Trophoblast cell (in vitro differentiated cells and primary cell): ENCODE results near the gene ZNF555.

ENCODE experiments used
- DNase-seq, 2 donors: peaks; one replicate each; pipeline ENCODE4 v3.0.0-alpha.2; 2016
- H2AFZ ChIP-seq: 2 replicates; pipeline ENCODE4 v1.6.1; 2013; ENCODE audit warnings: low read length, moderate library complexity, mild to moderate bottlenecking; ENCODE audit not compliant: insufficient read depth, poor library complexity
- H2AK5ac ChIP-seq: 2 replicates; pipeline ENCODE4 v1.6.1; 2013; ENCODE audit warnings: mild to moderate bottlenecking, low read length
- H2BK120ac ChIP-seq: 2 replicates; pipeline ENCODE4 v1.6.1; 2013; ENCODE audit warnings: low read length, mild to moderate bottlenecking, moderate library complexity; ENCODE audit not compliant: insufficient read depth, poor library complexity
- H2BK12ac ChIP-seq: 2 replicates; pipeline ENCODE4 v1.6.1; 2013; ENCODE audit warnings: mild to moderate bottlenecking, low read length, moderate library complexity
- H2BK5ac ChIP-seq: 2 replicates; pipeline ENCODE4 v1.6.1; 2013; ENCODE audit warnings: low read length, low read depth, moderate library complexity, mild to moderate bottlenecking; ENCODE audit not compliant: poor library complexity
- H3K14ac ChIP-seq: 2 replicates; pipeline ENCODE4 v1.6.1; 2013; ENCODE audit warnings: mild to moderate bottlenecking, low read length
- H3K18ac ChIP-seq: 2 replicates; pipeline ENCODE4 v1.6.1; 2013; ENCODE audit warnings: mild to moderate bottlenecking, low read length
- H3K23ac ChIP-seq: 2 replicates; pipeline ENCODE4 v1.6.1; 2013; ENCODE audit warnings: low read length
- H3K27ac ChIP-seq: 2 replicates; pipeline ENCODE4 v1.5.1; 2013; ENCODE audit warnings: low read depth, mild to moderate bottlenecking, inconsistent platforms, low read length, moderate library complexity
- H3K27me3 ChIP-seq: 2 replicates; pipeline ENCODE4 v1.6.1; 2013; ENCODE audit warnings: inconsistent platforms, mild to moderate bottlenecking, low read length, moderate library complexity; ENCODE audit not compliant: insufficient read depth
- H3K36me3 ChIP-seq, 2 experiments: 1 replicate in 1 of 2; 2 replicates in 1 of 2; pipeline ENCODE4 v1.6.1; 2013; ENCODE audit warnings: low read length in 2 of 2, mild to moderate bottlenecking in 2 of 2, moderate library complexity in 1 of 2; ENCODE audit not compliant: insufficient read depth in 2 of 2, control insufficient read depth in 1 of 2
- H3K4ac ChIP-seq: 2 replicates; pipeline ENCODE4 v1.6.1; 2013; ENCODE audit warnings: low read depth, mild to moderate bottlenecking, low read length, moderate library complexity
- H3K4me1 ChIP-seq, 2 experiments: 1 replicate in 1 of 2; 2 replicates in 1 of 2; pipeline ENCODE4 v1.6.1; 2013; ENCODE audit warnings: low read length in 2 of 2, mild to moderate bottlenecking in 2 of 2, moderate library complexity in 1 of 2; ENCODE audit not compliant: insufficient read depth in 2 of 2, control insufficient read depth in 1 of 2
- H3K4me2 ChIP-seq: 2 replicates; pipeline ENCODE4 v1.6.1; 2013; ENCODE audit warnings: inconsistent platforms, mild to moderate bottlenecking, low read length, moderate library complexity
- H3K4me3 ChIP-seq: 2 replicates; pipeline ENCODE4 v1.5.1; 2013; ENCODE audit warnings: mild to moderate bottlenecking, low read depth, low read length, inconsistent platforms
- H3K79me1 ChIP-seq: one replicate; pipeline ENCODE4 v1.6.1; 2013; ENCODE audit warnings: low read length
- H3K79me2 ChIP-seq: 2 replicates; pipeline ENCODE4 v1.6.1; 2013; ENCODE audit warnings: low read length, mild to moderate bottlenecking; ENCODE audit not compliant: control insufficient read depth, insufficient read depth, poor library complexity
- H3K9ac ChIP-seq: 2 replicates; pipeline ENCODE4 v1.6.1; 2013; ENCODE audit warnings: mild to moderate bottlenecking, low read length
- H3K9me3 ChIP-seq: 2 replicates; pipeline ENCODE4 v1.6.1; 2013; ENCODE audit warnings: low read depth, mild to moderate bottlenecking, control low read depth, inconsistent platforms, low read length; ENCODE audit not compliant: insufficient read depth
- H4K12ac ChIP-seq: 2 replicates; pipeline ENCODE4 v1.6.1; 2013; ENCODE audit warnings: low read depth, mild to moderate bottlenecking, low read length, moderate library complexity
- H4K8ac ChIP-seq: 2 replicates; pipeline ENCODE4 v1.6.1; 2013; ENCODE audit warnings: low read depth, mild to moderate bottlenecking, low read length, moderate library complexity
- H4K91ac ChIP-seq: one replicate; pipeline ENCODE4 v1.6.1; 2013; ENCODE audit warnings: low read depth, mild to moderate bottlenecking, low read length, moderate library complexity
- WGBS: extraction: QIAGEN DNeasy Blood & Tissue Kit; methylation state at CpG from one replicate; pipeline ENCODE4 v1.1.7; 2013; ENCODE audit warnings: missing lambda C conversion rate; ENCODE audit not compliant: insufficient read length, insufficient coverage; ENCODE audit errors: extremely low coverage; 5-methylcytosine and 5-hydroxymethylcytosine counted together

Gene ZNF555

GRCh38 chr19:2820112-2820702 lies 21.1 kb upstream of the ZNF555 start:
- no peak for DNase-seq
- Histone ChIP-seq H2AFZ (peak overlapping the region; percentile 93), H3K27ac (no peak overlapping the region), H3K23ac (no peak overlapping the region), H3K18ac (peak overlapping the region; percentile 90), H3K27me3 (no peaks in the 10 kb centered on the region), H3K9ac (peak overlapping the region; percentile 36), H3K14ac (peak overlapping the region; percentile 80), H4K91ac (peak overlapping the region; percentile 88), H2BK5ac (peak overlapping the region; percentile 29), H4K8ac (peak overlapping the region; percentile 82), H2AK5ac (peak overlapping the region; percentile 70), H3K79me1 (peaks cover 17% of the 10 kb centered on the region), H3K4me3 (peak overlapping the region; percentile 79), H3K4ac (peak overlapping the region; percentile 13), H2BK12ac (peak overlapping the region; percentile 15), H4K12ac (peak overlapping the region; percentile 82), H3K36me3 (peaks cover 14 to 17% of the 10 kb centered on the region in 2 experiments), H3K4me1 (peaks cover 3 to 4% of the 10 kb centered on the region in 2 experiments), H3K79me2 (peaks cover 7% of the 10 kb centered on the region), H3K4me2 (peak overlapping the region; percentile 80), H2BK120ac (peak overlapping the region; percentile 2), H3K9me3 (peaks cover 3% of the 10 kb centered on the region)
- no CpG with 5 or more reads among the region's 36 CpGs for WGBS

DNA sequence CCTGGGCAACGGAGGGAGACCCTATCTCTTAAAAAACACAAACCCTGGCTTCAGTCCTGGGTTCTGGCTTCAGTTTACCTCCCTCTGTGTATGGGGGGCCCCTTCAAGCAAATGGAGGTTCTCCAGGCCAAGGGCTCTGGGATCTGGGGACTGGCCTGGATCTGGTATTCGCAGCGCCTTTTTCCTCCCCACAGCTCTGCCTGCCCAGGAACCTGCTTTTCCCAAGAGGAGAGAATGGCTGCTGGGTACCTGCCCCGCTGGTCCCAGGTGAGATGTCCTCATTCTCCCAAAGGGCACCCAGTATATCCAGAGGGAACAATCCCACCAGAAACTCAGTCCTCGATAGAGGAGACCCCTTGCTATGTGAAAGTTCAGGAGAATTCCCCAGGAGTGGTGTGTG lies 18.4 kb upstream of the ZNF555 start:
- H3K9me3 ChIP-seq: peaks cover 3% of the 10 kb centered on the region

DNA sequence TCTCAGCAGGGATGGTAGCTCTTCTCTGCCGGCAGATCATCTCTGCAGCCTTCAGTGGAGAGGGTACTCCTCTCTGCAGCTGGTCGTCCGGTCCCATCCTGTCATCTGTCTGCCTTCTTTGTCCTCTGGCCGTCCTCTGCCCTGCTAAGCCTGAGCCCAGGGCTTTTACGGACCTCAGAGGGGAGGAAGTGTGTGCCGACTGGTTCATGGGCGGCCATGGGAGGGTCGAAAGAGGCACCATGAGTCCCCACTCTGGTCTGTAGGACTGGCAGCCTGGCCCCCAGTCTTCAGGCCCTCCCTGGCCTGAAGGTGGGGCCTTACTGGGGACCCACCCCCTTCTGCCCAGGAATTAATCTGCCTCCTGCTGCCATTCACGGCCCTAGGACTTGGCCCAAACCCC lies 17.6 kb upstream of the ZNF555 start:
- no peak overlapping the region for H2AK5ac ChIP-seq
- no peak overlapping the region for H3K9ac ChIP-seq
- no peak overlapping the region for H4K12ac ChIP-seq
- peaks cover 8% of the 10 kb centered on the region for H3K79me1 ChIP-seq
- no CpG with 5 or more reads among the region's 9 CpGs for WGBS
- H4K91ac ChIP-seq: no peak overlapping the region
- no peak overlapping the region for H3K27ac ChIP-seq
- no peak overlapping the region for H3K4me2 ChIP-seq
- no peak for DNase-seq
- H3K36me3 ChIP-seq: peaks cover 16 to 20% of the 10 kb centered on the region in 2 experiments
- peaks cover 7% of the 10 kb centered on the region for H3K79me2 ChIP-seq
- H2BK5ac ChIP-seq: no peak overlapping the region
- H2AFZ ChIP-seq: no peak overlapping the region
- H3K14ac ChIP-seq: no peak overlapping the region
- no peak overlapping the region for H3K18ac ChIP-seq
- H3K23ac ChIP-seq: no peak overlapping the region
- H3K4me1 ChIP-seq: peaks cover 0 to 4% of the 10 kb centered on the region in 2 experiments
- H2BK12ac ChIP-seq: no peak overlapping the region
- no peak overlapping the region for H3K4me3 ChIP-seq
- H2BK120ac ChIP-seq: no peak overlapping the region
- H3K9me3 ChIP-seq: peaks cover 9% of the 10 kb centered on the region
- H4K8ac ChIP-seq: no peak overlapping the region
- H3K27me3 ChIP-seq: no peaks in the 10 kb centered on the region
- H3K4ac ChIP-seq: no peak overlapping the region

More for the DNA sequence above, 18.4 kb upstream of the ZNF555 start:
- no peak overlapping the region for H3K4ac ChIP-seq
- peaks cover 0 to 4% of the 10 kb centered on the region in 2 experiments for H3K4me1 ChIP-seq
- H4K12ac ChIP-seq: no peak overlapping the region
- no peak overlapping the region for H2BK120ac ChIP-seq
- H3K18ac ChIP-seq: no peak overlapping the region
- no peak for DNase-seq
- H4K8ac ChIP-seq: no peak overlapping the region
- no peak overlapping the region for H3K27ac ChIP-seq
- H3K4me3 ChIP-seq: no peak overlapping the region
- H3K9ac ChIP-seq: no peak overlapping the region
- H2BK5ac ChIP-seq: no peak overlapping the region
- no peak overlapping the region for H2AFZ ChIP-seq
- H3K23ac ChIP-seq: no peak overlapping the region
- H3K14ac ChIP-seq: no peak overlapping the region
- H2AK5ac ChIP-seq: no peak overlapping the region
- H2BK12ac ChIP-seq: no peak overlapping the region
- no peaks in the 10 kb centered on the region for H3K27me3 ChIP-seq
- WGBS: no CpG with 5 or more reads among the region's 5 CpGs
- no peak overlapping the region for H4K91ac ChIP-seq
- peaks cover 14 to 15% of the 10 kb centered on the region in 2 experiments for H3K36me3 ChIP-seq
- peaks cover 7% of the 10 kb centered on the region for H3K79me2 ChIP-seq
- no peak overlapping the region for H3K4me2 ChIP-seq
- H3K79me1 ChIP-seq: peaks cover 8% of the 10 kb centered on the region

GRCh38 chr19:2824129-2824528 lies 17.1 kb upstream of the ZNF555 start:
- no peak overlapping the region for H3K23ac ChIP-seq
- peaks cover 11% of the 10 kb centered on the region for H3K9me3 ChIP-seq
- H2BK5ac ChIP-seq: no peak overlapping the region
- no peak overlapping the region for H3K9ac ChIP-seq
- peaks cover 16 to 20% of the 10 kb centered on the region in 2 experiments for H3K36me3 ChIP-seq
- no peak overlapping the region for H4K91ac ChIP-seq
- DNase-seq: no peak
- H3K4me1 ChIP-seq: peaks cover 0 to 4% of the 10 kb centered on the region in 2 experiments
- no peak overlapping the region for H2AK5ac ChIP-seq
- no peak overlapping the region for H3K18ac ChIP-seq
- H3K4ac ChIP-seq: no peak overlapping the region
- no peak overlapping the region for H3K14ac ChIP-seq
- H3K79me1 ChIP-seq: peaks cover 8% of the 10 kb centered on the region
- no peak overlapping the region for H3K4me3 ChIP-seq
- H3K27ac ChIP-seq: no peak overlapping the region
- H2BK12ac ChIP-seq: no peak overlapping the region
- no peak overlapping the region for H3K4me2 ChIP-seq
- H4K12ac ChIP-seq: no peak overlapping the region
- H2AFZ ChIP-seq: no peak overlapping the region
- peaks cover 7% of the 10 kb centered on the region for H3K79me2 ChIP-seq
- H4K8ac ChIP-seq: no peak overlapping the region
- H3K27me3 ChIP-seq: no peaks in the 10 kb centered on the region
- no peak overlapping the region for H2BK120ac ChIP-seq
- no CpG with 5 or more reads among the region's 8 CpGs for WGBS
